Ovary (tissue), 3 donors: ENCODE data around the gene FGF9.

Experiments used
- EP300 ChIP-seq: sonication (generic); formaldehyde crosslinking; IDR thresholded peaks from one replicate; pipeline ENCODE4 v1.6.1; 2017; ENCODE audit warnings: antibody characterized with exemption
- POLR2A ChIP-seq: fragments of 450-650 bp; IDR thresholded peaks from one replicate; pipeline ENCODE4 v1.6.1; 2017; ENCODE audit warnings: antibody characterized with exemption, mild to moderate bottlenecking, moderate library complexity
- TF ChIP-seq, protein P1 (sequence below), 3 donors: fragments of 450-650 bp in 2 of 3; fragments of 200-600 bp in 1 of 3; IDR thresholded peaks; one replicate each; pipeline versions ENCODE4 v1.5.1 to v1.8.0; 2016 to 2022; ENCODE audit warnings: antibody characterized with exemption in 3 of 3, mild to moderate bottlenecking in 1 of 3
- donor health status: DM: no; HTN: no; CAD: no.

GRCh38 chr13:21636656-21637055 is 34.2 kb upstream of the FGF9 start:
- TF ChIP-seq POLR2A (no peak), EP300 (no peak)
- TF ChIP-seq, protein P1, sequence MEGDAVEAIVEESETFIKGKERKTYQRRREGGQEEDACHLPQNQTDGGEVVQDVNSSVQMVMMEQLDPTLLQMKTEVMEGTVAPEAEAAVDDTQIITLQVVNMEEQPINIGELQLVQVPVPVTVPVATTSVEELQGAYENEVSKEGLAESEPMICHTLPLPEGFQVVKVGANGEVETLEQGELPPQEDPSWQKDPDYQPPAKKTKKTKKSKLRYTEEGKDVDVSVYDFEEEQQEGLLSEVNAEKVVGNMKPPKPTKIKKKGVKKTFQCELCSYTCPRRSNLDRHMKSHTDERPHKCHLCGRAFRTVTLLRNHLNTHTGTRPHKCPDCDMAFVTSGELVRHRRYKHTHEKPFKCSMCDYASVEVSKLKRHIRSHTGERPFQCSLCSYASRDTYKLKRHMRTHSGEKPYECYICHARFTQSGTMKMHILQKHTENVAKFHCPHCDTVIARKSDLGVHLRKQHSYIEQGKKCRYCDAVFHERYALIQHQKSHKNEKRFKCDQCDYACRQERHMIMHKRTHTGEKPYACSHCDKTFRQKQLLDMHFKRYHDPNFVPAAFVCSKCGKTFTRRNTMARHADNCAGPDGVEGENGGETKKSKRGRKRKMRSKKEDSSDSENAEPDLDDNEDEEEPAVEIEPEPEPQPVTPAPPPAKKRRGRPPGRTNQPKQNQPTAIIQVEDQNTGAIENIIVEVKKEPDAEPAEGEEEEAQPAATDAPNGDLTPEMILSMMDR (IDR thresholded peaks at IDR 0.05): no peak
